Spleen (tissue), 7 donors: Measurements from ENCODE around the gene CAMKV.

Source experiments
- CTCF ChIP-seq, 11 experiments: fragments of 200-600 bp in 7 of 11; fragments of 450-650 bp in 4 of 11; sonication (generic) in 4 of 11; IDR thresholded peaks in 8 of 11; conservative IDR thresholded peaks in 3 of 11; 1 replicate in 7 of 11; 2 replicates in 4 of 11; pipeline versions ENCODE4 v1.4.0 to v1.8.0; 2016 to 2021; ENCODE audit warnings: antibody characterized with exemption in 11 of 11, inconsistent platforms in 4 of 11, mild to moderate bottlenecking in 1 of 11
- POLR2AphosphoS5 ChIP-seq, 3 donors: sonication (generic); formaldehyde crosslinking; IDR thresholded peaks; one replicate each; pipeline ENCODE4 v1.5.1; 2017; ENCODE audit warnings: antibody characterized with exemption in 3 of 3
- donor health status: DM: no; HTN: no; CAD: no; lungs with moderate emphysema.
- donor health status: DM: no; HTN: no; CAD: no.
- donor health status: DM: no; HTN: no; CAD: no.

- TF ChIP-seq CTCF (IDR thresholded peaks at IDR 0.05 in 8 of 11, conservative IDR thresholded peaks at IDR 0.05 in 3 of 11) = no peak
- no peak for TF ChIP-seq POLR2AphosphoS5 (IDR thresholded peaks at IDR 0.05)
Measured at GRCh38 chr3:49889296-49889695, 19.6 kb upstream of the CAMKV start.
